Effector memory CD8-positive, alpha-beta T cell (primary cell): ENCODE data around the gene NR1H3.

Source experiments
- ATAC-seq: fragments of 150-1000 bp; cut with Tn5 transposase; replicated peaks from 2 replicates; pipeline ENCODE4 v1.10.0; 2021; ENCODE audit warnings: mild to moderate bottlenecking, moderate library complexity
- DNase-seq, 3 experiments: peaks; one replicate each; pipeline ENCODE4 v3.0.0; 2021
- H3K27ac Mint-ChIP-seq, 2 donors: one replicate each; pipeline ENCODE4 v1.8.0; 2022; ENCODE audit warnings: mild to moderate bottlenecking in 2 of 2, mixed read lengths in 2 of 2, moderate library complexity in 2 of 2
- H3K27me3 Mint-ChIP-seq, 2 donors: one replicate each; pipeline ENCODE4 v1.8.0; 2022; ENCODE audit warnings: mixed read lengths in 2 of 2
- H3K36me3 Mint-ChIP-seq: one replicate; pipeline ENCODE4 v1.8.0; 2022; ENCODE audit warnings: mild to moderate bottlenecking, moderate library complexity, mixed read lengths; ENCODE audit not compliant: insufficient read depth
- H3K4me1 Mint-ChIP-seq, 2 donors: one replicate each; pipeline ENCODE4 v1.8.0; 2022; ENCODE audit warnings: low read depth in 2 of 2, mixed read lengths in 2 of 2
- H3K4me3 Mint-ChIP-seq, 2 donors: one replicate each; pipeline ENCODE4 v1.8.0; 2022; ENCODE audit warnings: mild to moderate bottlenecking in 2 of 2, mixed read lengths in 2 of 2, moderate library complexity in 2 of 2
- H3K9me3 Mint-ChIP-seq, 2 donors: one replicate each; pipeline ENCODE4 v1.8.0; 2022; ENCODE audit warnings: mixed read lengths in 2 of 2

NR1H3 gene

GRCh38 chr11:47267876-47268275 is 10.1 kb downstream of the NR1H3 start:
- Mint-ChIP-seq H3K36me3 (peaks cover 11% of the 10 kb centered on the region), H3K4me3 (peak overlapping the region in 1 of 2 donors; percentile 89), H3K27ac (no peak overlapping the region), H3K27me3 (no peaks in the 10 kb centered on the region), H3K9me3 (no peaks in the 10 kb centered on the region), H3K4me1 (peaks cover 31 to 34% of the 10 kb centered on the region in 2 donors)
- no peak for ATAC-seq
- DNase-seq: no peak

- ATAC-seq (no peak), DNase-seq (no peak)
- Mint-ChIP-seq H3K36me3 (peaks cover 15% of the 10 kb centered on the region), H3K4me1 (peaks cover 34 to 37% of the 10 kb centered on the region in 2 donors), H3K9me3 (no peaks in the 10 kb centered on the region), H3K27me3 (no peaks in the 10 kb centered on the region), H3K27ac (peak overlapping the region; percentile 86 to 92), H3K4me3 (peak overlapping the region; percentile 79 to 89)
Observed at GRCh38 chr11:47268448-47269001, 10.7 kb downstream of the NR1H3 start.

- no peaks in the 10 kb centered on the region for H3K27me3 Mint-ChIP-seq
- peaks cover 17% of the 10 kb centered on the region for H3K36me3 Mint-ChIP-seq
- peaks cover 34 to 37% of the 10 kb centered on the region in 2 donors for H3K4me1 Mint-ChIP-seq
- peak; percentile 76 to 77 (median 76) for DNase-seq
- ATAC-seq: peak; percentile 64
- H3K9me3 Mint-ChIP-seq: no peaks in the 10 kb centered on the region
- H3K27ac Mint-ChIP-seq: peak overlapping the region; percentile 86 to 92
- H3K4me3 Mint-ChIP-seq: peak overlapping the region; percentile 79 to 89
Observed at GRCh38 chr11:47269002-47269828, 11.4 kb downstream of the NR1H3 start.

- H3K4me3 Mint-ChIP-seq: peak within 1 kb of the TSS; percentile 79 to 89
- no peaks in the 10 kb centered on the region for H3K27me3 Mint-ChIP-seq
- peaks cover 38 to 42% of the 10 kb centered on the region in 2 donors for H3K4me1 Mint-ChIP-seq
- DNase-seq: peak; percentile 89 to 91 (median 89)
- peak within 1 kb of the TSS; percentile 86 to 92 for H3K27ac Mint-ChIP-seq
- H3K36me3 Mint-ChIP-seq: peaks cover 22% of the 10 kb centered on the region
- H3K9me3 Mint-ChIP-seq: no peaks in the 10 kb centered on the region
- peak; percentile 78 for ATAC-seq
Observed at GRCh38 chr11:47269829-47270305, 12.1 kb downstream of the NR1H3 start, which contains the start of gene MADD. MADD (plus strand) TSS chr11:47270133.

- peak overlapping the region; percentile 79 to 89 for H3K4me3 Mint-ChIP-seq
- DNase-seq: peak; percentile 33 to 48 (median 36)
- peaks cover 38 to 42% of the 10 kb centered on the region in 2 donors for H3K4me1 Mint-ChIP-seq
Observed at GRCh38 chr11:47270331-47271271, 12.8 kb downstream of the NR1H3 start.

GRCh38 chr11:47271328-47271727 is 13.5 kb downstream of the NR1H3 start:
- no peak for DNase-seq
- Mint-ChIP-seq H3K27ac (peak overlapping the region; percentile 86 to 92), H3K27me3 (no peaks in the 10 kb centered on the region), H3K4me3 (peak overlapping the region; percentile 79 to 89), H3K36me3 (peaks cover 33% of the 10 kb centered on the region), H3K4me1 (peaks cover 38 to 42% of the 10 kb centered on the region in 2 donors), H3K9me3 (no peaks in the 10 kb centered on the region)
- no peak for ATAC-seq

More at GRCh38 chr11:47270331-47271271, 12.8 kb downstream of the NR1H3 start:
- peaks cover 28% of the 10 kb centered on the region for H3K36me3 Mint-ChIP-seq
- no peaks in the 10 kb centered on the region for H3K27me3 Mint-ChIP-seq
- H3K9me3 Mint-ChIP-seq: no peaks in the 10 kb centered on the region
- H3K27ac Mint-ChIP-seq: peak overlapping the region; percentile 86 to 92
- peak; percentile 28 for ATAC-seq

GRCh38 chr11:47271961-47272661 is 14.3 kb downstream of the NR1H3 start:
- ATAC-seq (no peak), DNase-seq (no peak)
- Mint-ChIP-seq H3K27ac (peak overlapping the region; percentile 86 to 92), H3K4me1 (peaks cover 38 to 42% of the 10 kb centered on the region in 2 donors), H3K4me3 (peak overlapping the region; percentile 79 to 89), H3K36me3 (peaks cover 40% of the 10 kb centered on the region), H3K27me3 (no peaks in the 10 kb centered on the region), H3K9me3 (no peaks in the 10 kb centered on the region)

- Mint-ChIP-seq H3K27me3 (no peaks in the 10 kb centered on the region), H3K4me3 (peak overlapping the region in 1 of 2 donors; percentile 79), H3K27ac (peak overlapping the region in 1 of 2 donors; percentile 92), H3K36me3 (peaks cover 45% of the 10 kb centered on the region), H3K9me3 (no peaks in the 10 kb centered on the region), H3K4me1 (peaks cover 38 to 42% of the 10 kb centered on the region in 2 donors)
- ATAC-seq (no peak), DNase-seq (no peak)
Observed at GRCh38 chr11:47272706-47273105, 14.9 kb downstream of the NR1H3 start.

GRCh38 chr11:47274495-47275235 is 16.9 kb downstream of the NR1H3 start:
- Mint-ChIP-seq H3K27me3 (no peaks in the 10 kb centered on the region), H3K4me3 (no peak overlapping the region), H3K9me3 (no peaks in the 10 kb centered on the region), H3K27ac (no peak overlapping the region), H3K4me1 (peaks cover 25 to 29% of the 10 kb centered on the region in 2 donors), H3K36me3 (peaks cover 59% of the 10 kb centered on the region)
- no peak for DNase-seq
- ATAC-seq: no peak

GRCh38 chr11:47276923-47277322 is 19.1 kb downstream of the NR1H3 start:
- Mint-ChIP-seq H3K4me1 (peaks cover 15 to 17% of the 10 kb centered on the region in 2 donors), H3K4me3 (no peak overlapping the region), H3K36me3 (peaks cover 75% of the 10 kb centered on the region), H3K9me3 (no peaks in the 10 kb centered on the region), H3K27ac (no peak overlapping the region), H3K27me3 (no peaks in the 10 kb centered on the region)
- ATAC-seq (no peak), DNase-seq (no peak)

GRCh38 chr11:47278058-47278457 is 20.3 kb downstream of the NR1H3 start:
- Mint-ChIP-seq H3K36me3 (peaks cover 86% of the 10 kb centered on the region), H3K27ac (no peak overlapping the region), H3K27me3 (no peaks in the 10 kb centered on the region), H3K4me3 (no peak overlapping the region), H3K4me1 (peaks cover 5 to 9% of the 10 kb centered on the region in 2 donors), H3K9me3 (no peaks in the 10 kb centered on the region)
- ATAC-seq (no peak), DNase-seq (no peak)

GRCh38 chr11:47278769-47279168 is 21.0 kb downstream of the NR1H3 start:
- H3K4me1 Mint-ChIP-seq: peaks cover 5 to 7% of the 10 kb centered on the region in 2 donors
- ATAC-seq (no peak), DNase-seq (no peak)
- H3K4me3 Mint-ChIP-seq: no peak overlapping the region
- no peaks in the 10 kb centered on the region for H3K27me3 Mint-ChIP-seq
- no peaks in the 10 kb centered on the region for H3K9me3 Mint-ChIP-seq
- peak overlapping the region in 1 of 2 donors; percentile 58 for H3K27ac Mint-ChIP-seq
- H3K36me3 Mint-ChIP-seq: peaks cover 89% of the 10 kb centered on the region
